NB4 (cell line): ENCODE measurements around the gene EPN2.

ENCODE experiments used
- POLR2A ChIP-seq: IDR thresholded peaks from 2 replicates; pipeline ENCODE4 v1.6.1; 2011; ENCODE audit warnings: mild to moderate bottlenecking; ENCODE audit not compliant: insufficient read length; ENCODE audit errors: extremely low read depth
- TF ChIP-seq, protein P1 (sequence below): IDR thresholded peaks from 2 replicates; pipeline ENCODE4 v1.6.1; 2011; ENCODE audit warnings: low read depth, low read length
- TF ChIP-seq, protein P2 (sequence below): IDR thresholded peaks from one replicate; pipeline ENCODE4 v1.5.1; 2012; ENCODE audit warnings: low read depth, low read length

DNA sequence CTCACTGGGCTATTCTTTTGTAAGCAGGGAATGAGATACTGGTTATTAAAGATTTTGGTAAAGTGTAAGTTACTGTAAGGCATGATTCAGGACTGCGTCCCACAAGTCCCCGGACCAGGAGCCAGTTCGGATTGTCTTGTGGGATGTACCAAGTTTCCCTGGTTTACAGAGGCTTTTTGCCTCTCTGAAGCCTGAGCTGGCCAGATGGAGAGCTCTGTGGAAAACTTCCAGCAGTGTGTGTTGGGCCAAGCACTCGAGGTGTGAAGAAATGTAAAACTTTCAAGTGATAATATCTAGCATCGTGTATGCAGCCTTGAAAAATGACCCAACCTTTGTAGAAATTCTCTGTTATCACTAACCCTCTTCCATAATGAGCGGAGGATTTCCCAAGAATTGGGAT, 2.4 kb downstream of the EPN2 start:
- TF ChIP-seq, protein P1, sequence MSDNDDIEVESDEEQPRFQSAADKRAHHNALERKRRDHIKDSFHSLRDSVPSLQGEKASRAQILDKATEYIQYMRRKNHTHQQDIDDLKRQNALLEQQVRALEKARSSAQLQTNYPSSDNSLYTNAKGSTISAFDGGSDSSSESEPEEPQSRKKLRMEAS: no peak
- TF ChIP-seq, protein P2, sequence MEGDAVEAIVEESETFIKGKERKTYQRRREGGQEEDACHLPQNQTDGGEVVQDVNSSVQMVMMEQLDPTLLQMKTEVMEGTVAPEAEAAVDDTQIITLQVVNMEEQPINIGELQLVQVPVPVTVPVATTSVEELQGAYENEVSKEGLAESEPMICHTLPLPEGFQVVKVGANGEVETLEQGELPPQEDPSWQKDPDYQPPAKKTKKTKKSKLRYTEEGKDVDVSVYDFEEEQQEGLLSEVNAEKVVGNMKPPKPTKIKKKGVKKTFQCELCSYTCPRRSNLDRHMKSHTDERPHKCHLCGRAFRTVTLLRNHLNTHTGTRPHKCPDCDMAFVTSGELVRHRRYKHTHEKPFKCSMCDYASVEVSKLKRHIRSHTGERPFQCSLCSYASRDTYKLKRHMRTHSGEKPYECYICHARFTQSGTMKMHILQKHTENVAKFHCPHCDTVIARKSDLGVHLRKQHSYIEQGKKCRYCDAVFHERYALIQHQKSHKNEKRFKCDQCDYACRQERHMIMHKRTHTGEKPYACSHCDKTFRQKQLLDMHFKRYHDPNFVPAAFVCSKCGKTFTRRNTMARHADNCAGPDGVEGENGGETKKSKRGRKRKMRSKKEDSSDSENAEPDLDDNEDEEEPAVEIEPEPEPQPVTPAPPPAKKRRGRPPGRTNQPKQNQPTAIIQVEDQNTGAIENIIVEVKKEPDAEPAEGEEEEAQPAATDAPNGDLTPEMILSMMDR: no peak
- TF ChIP-seq POLR2A: no peak
